ENCODE data around the gene BCR.

BCR gene

GRCh38 chr22:23213022-23213555 is 32.8 kb downstream of the BCR start:
- TF ChIP-seq CTCF (conservative IDR thresholded peaks at IDR 0.05; ENCODE audit: low read depth, low read length), result no peak
- DNase-seq (ENCODE audit: low read depth), result no peak
- H3K4me3 ChIP-seq (ENCODE audit: low read length), result no peak overlapping the region

- no peak overlapping the region for H3K4me3 ChIP-seq (ENCODE audit: low read length)
- no peak for DNase-seq (ENCODE audit: low read depth)
- no peak for TF ChIP-seq CTCF (conservative IDR thresholded peaks at IDR 0.05; ENCODE audit: low read depth, low read length)
Measured at GRCh38 chr22:23213581-23214334, 33.4 kb downstream of the BCR start.

GRCh38 chr22:23214398-23214797 is 34.1 kb downstream of the BCR start:
- DNase-seq (ENCODE audit: low read depth), result no peak
- no peak for TF ChIP-seq CTCF (conservative IDR thresholded peaks at IDR 0.05; ENCODE audit: low read depth, low read length)
- no peak overlapping the region for H3K4me3 ChIP-seq (ENCODE audit: low read length)

GRCh38 chr22:23215294-23216241 is 35.3 kb downstream of the BCR start:
- DNase-seq (ENCODE audit: low read depth), result no peak
- no peak for TF ChIP-seq CTCF (conservative IDR thresholded peaks at IDR 0.05; ENCODE audit: low read depth, low read length)
- no peak overlapping the region for H3K4me3 ChIP-seq (ENCODE audit: low read length)

GRCh38 chr22:23216461-23217170 is 36.3 kb downstream of the BCR start:
- H3K4me3 ChIP-seq (ENCODE audit: low read length), result no peak overlapping the region
- TF ChIP-seq CTCF (conservative IDR thresholded peaks at IDR 0.05; ENCODE audit: low read depth, low read length), result no peak
- no peak for DNase-seq (ENCODE audit: low read depth)

GRCh38 chr22:23217171-23218052 is 37.1 kb downstream of the BCR start:
- no peak for DNase-seq (ENCODE audit: low read depth)
- H3K4me3 ChIP-seq (ENCODE audit: low read length), result no peak overlapping the region
- TF ChIP-seq CTCF (conservative IDR thresholded peaks at IDR 0.05; ENCODE audit: low read depth, low read length), result no peak
